WTC11 (cell line): ENCODE measurements around the gene FOXJ3. TPM values are rescaled to one million over a fixed set of nuclear protein-coding genes. Genes with fewer than 3 reads are reported as not detected.

Experiments used
- ATAC-seq: fragments of 200-7000 bp; cut with Tn5 transposase; 2 replicates; pipeline ENCODE4 v1.10.0; 2021; ENCODE audit warnings: mild to moderate bottlenecking, moderate library complexity
- CTCF ChIA-PET: fragments of 300-600 bp; sonication (Branson Sonifier 250); formaldehyde crosslinking; loops from one replicate; lab custom pipeline; 2021; ENCODE audit warnings: antibody characterized with exemption; lab: Charles Lee
- POLR2A ChIA-PET: fragments of 350-600 bp; sonication (Branson Sonifier 250); formaldehyde crosslinking; loops from one replicate; lab custom pipeline; 2021; ENCODE audit warnings: antibody characterized with exemption; lab: Charles Lee
- DNase-seq: peaks from one replicate; pipeline ENCODE4 v3.0.0; 2021; ENCODE audit warnings: low spot score
- H3K27ac Mint-ChIP-seq: 2 replicates; pipeline ENCODE4 v1.8.0; 2021; ENCODE audit warnings: mixed read lengths
- H3K27me3 Mint-ChIP-seq: 2 replicates; pipeline ENCODE4 v1.8.0; 2021; ENCODE audit warnings: low read depth, mild to moderate bottlenecking, moderate library complexity, mixed read lengths
- H3K36me3 Mint-ChIP-seq: 2 replicates; pipeline ENCODE4 v1.8.0; 2021; ENCODE audit warnings: mixed read lengths
- H3K4me1 Mint-ChIP-seq: 2 replicates; pipeline ENCODE4 v1.8.0; 2022; ENCODE audit warnings: mixed read lengths
- H3K4me3 Mint-ChIP-seq: 2 replicates; pipeline ENCODE4 v1.8.0; 2021; ENCODE audit warnings: mild to moderate bottlenecking, moderate library complexity, mixed read lengths
- H3K9me3 Mint-ChIP-seq: 2 replicates; pipeline ENCODE4 v1.8.0; 2021; ENCODE audit warnings: mixed read lengths
- E2F4 ChIP-seq: sonication (generic); formaldehyde crosslinking; IDR thresholded peaks from 2 replicates; pipeline ENCODE4 v1.8.1; 2022; ENCODE audit warnings: low read depth, mild to moderate bottlenecking, moderate library complexity, missing genetic modification reagents, borderline replicate concordance
- FOXK1 ChIP-seq: sonication (generic); formaldehyde crosslinking; IDR thresholded peaks from 2 replicates; pipeline ENCODE4 v1.8.0; 2022; ENCODE audit warnings: mild to moderate bottlenecking, moderate library complexity, missing genetic modification reagents
- GRHL2 ChIP-seq: fragments of 250-450 bp; sonication (Bioruptor Pico); IDR thresholded peaks from 2 replicates; pipeline ENCODE4 v1.8.0; 2022; ENCODE audit warnings: mild to moderate bottlenecking, moderate library complexity; ENCODE audit not compliant: insufficient replicate concordance, severe bottlenecking
- GTF2I ChIP-seq: fragments of 250-450 bp; sonication (Bioruptor Pico); conservative IDR thresholded peaks from 2 replicates; pipeline ENCODE4 v1.4.0; 2021; ENCODE audit warnings: mild to moderate bottlenecking
- MYBL2 ChIP-seq: sonication (generic); formaldehyde crosslinking; IDR thresholded peaks from 2 replicates; pipeline ENCODE4 v1.8.1; 2023; ENCODE audit warnings: mild to moderate bottlenecking, moderate library complexity, missing genetic modification reagents
- NFATC4 ChIP-seq: fragments of 250-450 bp; sonication (Bioruptor Pico); IDR thresholded peaks from 2 replicates; pipeline ENCODE4 v1.9.0; 2021; ENCODE audit warnings: mild to moderate bottlenecking
- NFE2L1 ChIP-seq: sonication (generic); formaldehyde crosslinking; IDR thresholded peaks from 2 replicates; pipeline ENCODE4 v1.8.1; 2023; ENCODE audit warnings: missing genetic modification reagents
- NR2C2 ChIP-seq: sonication (generic); formaldehyde crosslinking; IDR thresholded peaks from 2 replicates; pipeline ENCODE4 v1.8.0; 2022; ENCODE audit warnings: mild to moderate bottlenecking, missing genetic modification reagents
- TCF7 ChIP-seq: sonication (generic); formaldehyde crosslinking; IDR thresholded peaks from 2 replicates; pipeline ENCODE4 v1.8.0; 2022; ENCODE audit warnings: mild to moderate bottlenecking, low read depth, missing genetic modification reagents, moderate library complexity
- TEAD1 ChIP-seq: sonication (generic); formaldehyde crosslinking; IDR thresholded peaks from 2 replicates; pipeline ENCODE4 v1.8.0; 2022; ENCODE audit warnings: mild to moderate bottlenecking, missing genetic modification reagents
- TP53 ChIP-seq: sonication (generic); formaldehyde crosslinking; IDR thresholded peaks from 2 replicates; pipeline ENCODE4 v1.8.1; 2023; ENCODE audit warnings: mild to moderate bottlenecking, missing genetic modification reagents
- ZBTB21 ChIP-seq: sonication (generic); formaldehyde crosslinking; IDR thresholded peaks from 2 replicates; pipeline ENCODE4 v1.8.1; 2023; ENCODE audit warnings: mild to moderate bottlenecking, missing genetic modification reagents, borderline replicate concordance
- ZNF219 ChIP-seq: sonication (generic); formaldehyde crosslinking; IDR thresholded peaks from 2 replicates; pipeline ENCODE4 v1.8.0; 2023; ENCODE audit warnings: missing genetic modification reagents, mild to moderate bottlenecking, borderline replicate concordance
- ZNF232 ChIP-seq: sonication (generic); formaldehyde crosslinking; IDR thresholded peaks from 2 replicates; pipeline ENCODE4 v1.8.0; 2022; ENCODE audit warnings: mild to moderate bottlenecking, missing genetic modification reagents
- ZNF671 ChIP-seq: fragments of 250-450 bp; sonication (Bioruptor Pico); IDR thresholded peaks from 2 replicates; pipeline ENCODE4 v1.8.0; 2021; ENCODE audit warnings: mild to moderate bottlenecking
- total RNA-seq: library from RNA; stranded (reverse); gene quantifications from 3 replicates; pipeline ENCODE4 v1.2.3, GENCODE V29; 2021
- TF ChIP-seq, protein P1 (sequence below): sonication (generic); formaldehyde crosslinking; IDR thresholded peaks from 2 replicates; pipeline ENCODE4 v1.8.1; 2023; ENCODE audit warnings: mild to moderate bottlenecking, missing genetic modification reagents
- TF ChIP-seq, protein P2 (sequence below): sonication (generic); formaldehyde crosslinking; IDR thresholded peaks from 2 replicates; pipeline ENCODE4 v1.8.1; 2022; ENCODE audit warnings: mild to moderate bottlenecking, missing genetic modification reagents, moderate library complexity, borderline replicate concordance
- TF ChIP-seq, protein P3 (sequence below): fragments of 250-450 bp; sonication (Bioruptor Pico); IDR thresholded peaks from 2 replicates; pipeline ENCODE4 v2.1.2; 2022; ENCODE audit warnings: mild to moderate bottlenecking, moderate library complexity
- TF ChIP-seq, protein P4 (sequence below): sonication (generic); formaldehyde crosslinking; conservative IDR thresholded peaks from 2 replicates; pipeline ENCODE4 v1.8.1; 2022; ENCODE audit warnings: mild to moderate bottlenecking, missing genetic modification reagents
- TF ChIP-seq, protein P5 (sequence below): fragments of 250-450 bp; sonication (Bioruptor Pico); IDR thresholded peaks from 2 replicates; pipeline ENCODE4 v1.8.0; 2021; ENCODE audit warnings: mild to moderate bottlenecking
- TF ChIP-seq, protein P6 (sequence below): fragments of 250-450 bp; sonication (Bioruptor Pico); conservative IDR thresholded peaks from 2 replicates; pipeline ENCODE4 v1.9.0; 2021; ENCODE audit warnings: mild to moderate bottlenecking
- TF ChIP-seq, protein P7 (sequence below): sonication (generic); formaldehyde crosslinking; IDR thresholded peaks from 2 replicates; pipeline ENCODE4 v1.8.1; 2022; ENCODE audit warnings: missing genetic modification reagents, borderline replicate concordance

Gene FOXJ3
- total RNA-seq, 1 experiment from 2014 or later = 43.3 TPM

GRCh38 chr1:42221456-42221855 is 113.6 kb downstream of the FOXJ3 start (continued):
- TF ChIP-seq GRHL2 (CRISPR knock-in tag) (no peak), MYBL2 (no peak), ZBTB21 (CRISPR knock-in tag) (no peak), NFE2L1 (CRISPR knock-in tag) (no peak)
- TF ChIP-seq, protein P1, sequence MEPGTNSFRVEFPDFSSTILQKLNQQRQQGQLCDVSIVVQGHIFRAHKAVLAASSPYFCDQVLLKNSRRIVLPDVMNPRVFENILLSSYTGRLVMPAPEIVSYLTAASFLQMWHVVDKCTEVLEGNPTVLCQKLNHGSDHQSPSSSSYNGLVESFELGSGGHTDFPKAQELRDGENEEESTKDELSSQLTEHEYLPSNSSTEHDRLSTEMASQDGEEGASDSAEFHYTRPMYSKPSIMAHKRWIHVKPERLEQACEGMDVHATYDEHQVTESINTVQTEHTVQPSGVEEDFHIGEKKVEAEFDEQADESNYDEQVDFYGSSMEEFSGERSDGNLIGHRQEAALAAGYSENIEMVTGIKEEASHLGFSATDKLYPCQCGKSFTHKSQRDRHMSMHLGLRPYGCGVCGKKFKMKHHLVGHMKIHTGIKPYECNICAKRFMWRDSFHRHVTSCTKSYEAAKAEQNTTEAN (CRISPR knock-in tag) = no peak
- TF ChIP-seq, protein P2, sequence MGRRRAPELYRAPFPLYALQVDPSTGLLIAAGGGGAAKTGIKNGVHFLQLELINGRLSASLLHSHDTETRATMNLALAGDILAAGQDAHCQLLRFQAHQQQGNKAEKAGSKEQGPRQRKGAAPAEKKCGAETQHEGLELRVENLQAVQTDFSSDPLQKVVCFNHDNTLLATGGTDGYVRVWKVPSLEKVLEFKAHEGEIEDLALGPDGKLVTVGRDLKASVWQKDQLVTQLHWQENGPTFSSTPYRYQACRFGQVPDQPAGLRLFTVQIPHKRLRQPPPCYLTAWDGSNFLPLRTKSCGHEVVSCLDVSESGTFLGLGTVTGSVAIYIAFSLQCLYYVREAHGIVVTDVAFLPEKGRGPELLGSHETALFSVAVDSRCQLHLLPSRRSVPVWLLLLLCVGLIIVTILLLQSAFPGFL (CRISPR knock-in tag) = no peak
- TF ChIP-seq, protein P3, sequence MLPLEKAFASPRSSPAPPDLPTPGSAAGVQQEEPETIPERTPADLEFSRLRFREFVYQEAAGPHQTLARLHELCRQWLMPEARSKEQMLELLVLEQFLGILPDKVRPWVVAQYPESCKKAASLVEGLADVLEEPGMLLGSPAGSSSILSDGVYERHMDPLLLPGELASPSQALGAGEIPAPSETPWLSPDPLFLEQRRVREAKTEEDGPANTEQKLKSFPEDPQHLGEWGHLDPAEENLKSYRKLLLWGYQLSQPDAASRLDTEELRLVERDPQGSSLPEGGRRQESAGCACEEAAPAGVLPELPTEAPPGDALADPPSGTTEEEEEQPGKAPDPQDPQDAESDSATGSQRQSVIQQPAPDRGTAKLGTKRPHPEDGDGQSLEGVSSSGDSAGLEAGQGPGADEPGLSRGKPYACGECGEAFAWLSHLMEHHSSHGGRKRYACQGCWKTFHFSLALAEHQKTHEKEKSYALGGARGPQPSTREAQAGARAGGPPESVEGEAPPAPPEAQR (CRISPR knock-in tag) = no peak

DNA sequence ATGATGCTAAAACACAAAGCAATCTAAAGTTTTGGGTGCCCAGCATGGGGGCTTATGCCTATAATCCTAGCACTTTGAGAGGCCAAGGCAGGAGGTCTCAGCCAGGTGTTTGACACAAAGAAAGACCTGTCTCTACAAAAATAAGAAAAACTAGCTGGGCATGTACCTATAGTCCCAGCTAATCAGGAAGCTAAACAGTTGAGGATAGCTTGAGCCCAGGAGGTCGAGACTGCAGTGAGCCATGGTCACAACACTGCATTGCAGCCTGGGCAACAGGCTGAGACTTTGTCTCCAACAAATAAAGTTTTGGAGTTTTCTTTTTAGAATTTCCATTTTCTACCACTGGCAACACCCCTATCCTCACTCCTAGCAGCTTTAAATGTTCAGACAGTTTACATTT is 115.4 kb downstream of the FOXJ3 start:
- 0 out of 2 replicates have a peak, but pooled peaks cover 3% of the 10 kb centered on the region for H3K9me3 Mint-ChIP-seq
- no peaks in the 10 kb centered on the region for H3K36me3 Mint-ChIP-seq
- H3K4me3 Mint-ChIP-seq = no peak overlapping the region
- DNase-seq = no peak
- peaks cover 36% of the 10 kb centered on the region for H3K4me1 Mint-ChIP-seq
- peak overlapping the region; percentile 38 for H3K27ac Mint-ChIP-seq
- ChIA-PET CTCF (no interaction called here), POLR2A (no interaction called here)
- ATAC-seq = peak; percentile 60
- no peaks in the 10 kb centered on the region for H3K27me3 Mint-ChIP-seq
- TF ChIP-seq TEAD1 (CRISPR knock-in tag) = no peak
- TF ChIP-seq, protein P4, sequence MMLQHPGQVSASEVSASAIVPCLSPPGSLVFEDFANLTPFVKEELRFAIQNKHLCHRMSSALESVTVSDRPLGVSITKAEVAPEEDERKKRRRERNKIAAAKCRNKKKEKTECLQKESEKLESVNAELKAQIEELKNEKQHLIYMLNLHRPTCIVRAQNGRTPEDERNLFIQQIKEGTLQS = no peak
- TF ChIP-seq TCF7 = no peak
- TF ChIP-seq, protein P3 (CRISPR knock-in tag) = no peak
- TF ChIP-seq NR2C2 (CRISPR knock-in tag) = no peak
- TF ChIP-seq, protein P5, sequence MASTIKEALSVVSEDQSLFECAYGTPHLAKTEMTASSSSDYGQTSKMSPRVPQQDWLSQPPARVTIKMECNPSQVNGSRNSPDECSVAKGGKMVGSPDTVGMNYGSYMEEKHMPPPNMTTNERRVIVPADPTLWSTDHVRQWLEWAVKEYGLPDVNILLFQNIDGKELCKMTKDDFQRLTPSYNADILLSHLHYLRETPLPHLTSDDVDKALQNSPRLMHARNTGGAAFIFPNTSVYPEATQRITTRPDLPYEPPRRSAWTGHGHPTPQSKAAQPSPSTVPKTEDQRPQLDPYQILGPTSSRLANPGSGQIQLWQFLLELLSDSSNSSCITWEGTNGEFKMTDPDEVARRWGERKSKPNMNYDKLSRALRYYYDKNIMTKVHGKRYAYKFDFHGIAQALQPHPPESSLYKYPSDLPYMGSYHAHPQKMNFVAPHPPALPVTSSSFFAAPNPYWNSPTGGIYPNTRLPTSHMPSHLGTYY = no peak
- no peak for TF ChIP-seq E2F4 (CRISPR knock-in tag)
- no peak for TF ChIP-seq ZNF232 (CRISPR knock-in tag)
- TF ChIP-seq ZNF219 (CRISPR knock-in tag) = no peak
- TF ChIP-seq, protein P6, sequence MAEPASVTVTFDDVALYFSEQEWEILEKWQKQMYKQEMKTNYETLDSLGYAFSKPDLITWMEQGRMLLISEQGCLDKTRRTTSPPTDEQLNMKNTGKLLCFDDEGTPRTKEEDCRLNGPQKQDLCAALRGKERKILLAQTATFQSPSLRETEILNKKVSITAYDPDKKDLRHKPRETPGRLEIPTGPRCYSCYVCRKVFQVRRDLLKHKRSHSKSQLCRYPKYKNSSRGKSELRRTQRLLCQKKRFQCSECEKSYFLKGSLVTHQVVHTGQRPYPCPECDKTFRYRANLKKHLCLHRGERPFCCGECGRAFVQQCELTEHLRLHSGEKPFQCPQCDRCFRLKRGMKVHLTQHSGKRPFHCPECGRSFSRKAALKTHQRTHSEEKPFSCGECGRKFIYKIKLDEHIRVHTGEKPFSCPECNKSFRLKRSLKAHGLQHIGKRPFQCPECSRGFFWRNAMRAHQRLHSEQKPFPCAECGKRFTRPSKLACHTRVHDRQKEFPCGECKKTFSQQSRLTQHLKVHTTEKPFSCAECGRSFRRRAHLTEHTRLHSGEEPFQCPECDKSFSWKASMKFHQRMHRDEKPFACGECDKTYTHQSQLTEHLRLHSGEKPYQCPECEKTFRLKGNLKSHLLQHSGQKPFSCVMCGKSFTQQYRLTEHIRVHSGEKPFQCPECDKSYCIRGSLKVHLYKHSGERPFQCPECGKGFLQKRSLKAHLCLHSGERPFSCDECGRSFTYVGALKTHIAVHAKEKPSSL (CRISPR knock-in tag) = no peak
- no peak for TF ChIP-seq ZNF671 (CRISPR knock-in tag)
- no peak for TF ChIP-seq TP53 (CRISPR knock-in tag)
- TF ChIP-seq, protein P7, sequence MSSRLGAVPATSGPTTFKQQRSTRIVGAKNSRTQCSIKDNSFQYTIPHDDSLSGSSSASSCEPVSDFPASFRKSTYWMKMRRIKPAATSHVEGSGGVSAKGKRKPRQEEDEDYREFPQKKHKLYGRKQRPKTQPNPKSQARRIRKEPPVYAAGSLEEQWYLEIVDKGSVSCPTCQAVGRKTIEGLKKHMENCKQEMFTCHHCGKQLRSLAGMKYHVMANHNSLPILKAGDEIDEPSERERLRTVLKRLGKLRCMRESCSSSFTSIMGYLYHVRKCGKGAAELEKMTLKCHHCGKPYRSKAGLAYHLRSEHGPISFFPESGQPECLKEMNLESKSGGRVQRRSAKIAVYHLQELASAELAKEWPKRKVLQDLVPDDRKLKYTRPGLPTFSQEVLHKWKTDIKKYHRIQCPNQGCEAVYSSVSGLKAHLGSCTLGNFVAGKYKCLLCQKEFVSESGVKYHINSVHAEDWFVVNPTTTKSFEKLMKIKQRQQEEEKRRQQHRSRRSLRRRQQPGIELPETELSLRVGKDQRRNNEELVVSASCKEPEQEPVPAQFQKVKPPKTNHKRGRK (CRISPR knock-in tag) = no peak
- TF ChIP-seq FOXK1 = no peak
- no peak for TF ChIP-seq NFATC4 (CRISPR knock-in tag)
- no peak for TF ChIP-seq GTF2I (CRISPR knock-in tag)
- TF ChIP-seq MYBL2 = no peak
